ENCODE measurements around the gene VAMP2. TPM values are rescaled to one million over a fixed set of nuclear protein-coding genes. Genes with fewer than 3 reads are reported as not detected.

VAMP2 gene
- total RNA-seq, 1 experiment from 2014 or later = 35.1 TPM

DNA sequence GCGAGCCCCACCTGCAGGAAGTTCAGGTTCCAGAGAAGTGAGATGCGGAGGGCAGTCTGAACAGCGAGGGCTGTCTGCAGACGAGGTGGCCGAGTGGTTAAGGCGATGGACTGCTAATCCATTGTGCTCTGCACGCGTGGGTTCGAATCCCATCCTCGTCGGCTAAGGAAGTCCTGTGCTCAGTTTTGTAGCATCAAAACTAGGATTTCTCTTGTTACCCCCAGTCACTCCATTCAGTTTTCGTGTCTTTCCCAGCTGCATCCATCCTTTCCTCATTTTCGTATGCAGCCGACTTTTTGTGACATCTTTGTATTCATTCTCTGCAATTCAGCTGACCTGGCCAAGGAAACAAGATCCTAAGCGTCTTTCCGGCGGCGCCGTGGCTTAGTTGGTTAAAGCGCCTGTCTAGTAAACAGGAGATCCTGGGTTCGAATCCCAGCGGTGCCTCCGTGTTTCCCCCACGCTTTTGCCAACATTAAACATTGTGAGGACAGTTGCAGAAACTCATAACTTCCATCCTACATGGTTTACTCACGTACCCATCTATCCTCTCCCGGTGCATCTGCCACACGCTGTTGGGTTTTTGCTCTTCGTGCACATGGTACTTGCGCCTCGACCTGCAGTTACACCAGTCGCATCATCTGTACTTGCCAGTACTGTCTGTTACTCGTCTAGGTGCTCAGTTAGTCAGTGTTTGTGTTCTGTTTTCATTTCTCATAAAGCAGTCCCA lies 24.2 kb upstream of the VAMP2 start:
- TF ChIP-seq, protein P1, sequence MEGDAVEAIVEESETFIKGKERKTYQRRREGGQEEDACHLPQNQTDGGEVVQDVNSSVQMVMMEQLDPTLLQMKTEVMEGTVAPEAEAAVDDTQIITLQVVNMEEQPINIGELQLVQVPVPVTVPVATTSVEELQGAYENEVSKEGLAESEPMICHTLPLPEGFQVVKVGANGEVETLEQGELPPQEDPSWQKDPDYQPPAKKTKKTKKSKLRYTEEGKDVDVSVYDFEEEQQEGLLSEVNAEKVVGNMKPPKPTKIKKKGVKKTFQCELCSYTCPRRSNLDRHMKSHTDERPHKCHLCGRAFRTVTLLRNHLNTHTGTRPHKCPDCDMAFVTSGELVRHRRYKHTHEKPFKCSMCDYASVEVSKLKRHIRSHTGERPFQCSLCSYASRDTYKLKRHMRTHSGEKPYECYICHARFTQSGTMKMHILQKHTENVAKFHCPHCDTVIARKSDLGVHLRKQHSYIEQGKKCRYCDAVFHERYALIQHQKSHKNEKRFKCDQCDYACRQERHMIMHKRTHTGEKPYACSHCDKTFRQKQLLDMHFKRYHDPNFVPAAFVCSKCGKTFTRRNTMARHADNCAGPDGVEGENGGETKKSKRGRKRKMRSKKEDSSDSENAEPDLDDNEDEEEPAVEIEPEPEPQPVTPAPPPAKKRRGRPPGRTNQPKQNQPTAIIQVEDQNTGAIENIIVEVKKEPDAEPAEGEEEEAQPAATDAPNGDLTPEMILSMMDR (conservative IDR thresholded peaks at IDR 0.05) = 0 out of 2 replicates have a peak, but pooled peaks have one; percentile 14
- no peak for TF ChIP-seq EZH2 (IDR thresholded peaks at IDR 0.05; ENCODE audit: low read depth)
- peak overlapping the region; percentile 94 for H2AFZ ChIP-seq
- ChIA-PET POLR2A (ENCODE audit: unreplicated experiment) (interaction anchor here (0.5 to 1.4 kb wide), 4 partner anchors 14 to 109 kb away, joined by 6 to 8 read pairs (median 7); partner anchors contain the start of gene SLC25A35), CTCF (interaction anchor here (0.6 to 1.0 kb wide), 3 partner anchors 26 to 197 kb away, joined by 3 to 4 read pairs (median 3); no protein-coding TSS in a partner anchor)
- peak overlapping the region; percentile 86 for H3K27ac ChIP-seq
- intact Hi-C loops (cut with micrococcal nuclease; ENCODE audit: unreplicated experiment) = loop anchor here (1.0 to 10.0 kb wide), 6 partner anchors 30 to 198 kb away; partner anchors contain the start of genes CTC1 and RPL26
- H3K4me1 ChIP-seq (replicated peaks; ENCODE audit: insufficient read depth) = peaks cover 12% of the 10 kb centered on the region
- peaks cover 24% of the 10 kb centered on the region for H3F3A ChIP-seq (ENCODE audit: insufficient read depth, low read depth)
- H4K20me1 ChIP-seq (ENCODE audit: insufficient read depth) = 0 out of 2 replicates have a peak, but pooled peaks cover 3% of the 10 kb centered on the region
- H3K4me2 ChIP-seq = peak overlapping the region; percentile 83
- H3K4me3 ChIP-seq = peak overlapping the region; percentile 82; the same call in 1 of the 2 replicates
- H3K36me3 ChIP-seq (ENCODE audit: low read depth) = no peaks in the 10 kb centered on the region
- no peaks in the 10 kb centered on the region for H3K9me2 ChIP-seq (ENCODE audit: insufficient read depth)
- no peaks in the 10 kb centered on the region for H3K27me3 ChIP-seq (ENCODE audit: insufficient read depth, low read depth)
- no peaks in the 10 kb centered on the region for H3K9me3 ChIP-seq (ENCODE audit: insufficient read depth, low read depth)
- DNase-seq = peak; percentile 84 to 97
- no TSS peak for BruUV-seq (replicated peaks)
- H3K79me2 ChIP-seq (ENCODE audit: low read depth) = peaks cover 11% of the 10 kb centered on the region

DNA sequence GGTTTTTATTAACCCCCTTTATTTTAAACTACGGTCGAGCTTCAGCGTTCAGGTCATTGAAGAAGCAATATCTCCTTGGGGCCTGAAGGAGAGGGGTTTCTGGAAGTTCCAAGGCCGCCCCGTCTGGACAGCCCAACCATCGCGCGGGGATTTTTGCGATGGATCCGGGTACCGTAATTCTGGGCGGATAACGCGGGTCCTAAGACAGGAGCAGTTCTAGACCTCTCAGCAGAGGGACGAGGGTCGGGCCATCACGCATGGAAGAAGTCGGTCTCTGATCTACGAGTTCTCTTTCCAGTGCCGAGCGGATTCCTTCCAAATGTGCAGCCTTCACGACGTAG lies 23.7 kb upstream of the VAMP2 start:
- ChIA-PET POLR2A (ENCODE audit: unreplicated experiment) (interaction anchor here (0.7 to 1.3 kb wide), 4 partner anchors 8 to 109 kb away, joined by 4 to 7 read pairs (median 5); partner anchors contain the start of genes AURKB and SLC25A35), CTCF (interaction anchor here (0.6 kb wide), 1 partner anchor 25 kb away, joined by 3 read pairs; no protein-coding TSS in a partner anchor)
- peaks cover 12% of the 10 kb centered on the region for H3K4me1 ChIP-seq (replicated peaks; ENCODE audit: insufficient read depth)
- H3K9me2 ChIP-seq (ENCODE audit: insufficient read depth) = no peaks in the 10 kb centered on the region
- H3K4me3 ChIP-seq = peak overlapping the region; percentile 82
- 0 out of 2 replicates have a peak, but pooled peaks cover 3% of the 10 kb centered on the region for H4K20me1 ChIP-seq (ENCODE audit: insufficient read depth)
- TF ChIP-seq EZH2 (IDR thresholded peaks at IDR 0.05; ENCODE audit: low read depth) = no peak
- TF ChIP-seq, protein P1 (conservative IDR thresholded peaks at IDR 0.05) = peak; percentile 37; the same call in 1 of the 2 replicates
- peak overlapping the region; percentile 86 for H3K27ac ChIP-seq
- H3K4me2 ChIP-seq = peak overlapping the region; percentile 83
- peaks cover 24% of the 10 kb centered on the region for H3F3A ChIP-seq (ENCODE audit: insufficient read depth, low read depth)
- BruUV-seq (replicated peaks) = no TSS peak
- intact Hi-C loops (cut with micrococcal nuclease; ENCODE audit: unreplicated experiment) = loop anchor here (2.0 to 10.0 kb wide), 2 partner anchors 30 to 198 kb away; partner anchors contain the start of gene RPL26
- H3K36me3 ChIP-seq (ENCODE audit: low read depth) = no peaks in the 10 kb centered on the region
- H3K9me3 ChIP-seq (ENCODE audit: insufficient read depth, low read depth) = no peaks in the 10 kb centered on the region
- peak overlapping the region; percentile 94 for H2AFZ ChIP-seq
- DNase-seq = no peak
- H3K27me3 ChIP-seq (ENCODE audit: insufficient read depth, low read depth) = no peaks in the 10 kb centered on the region
- peaks cover 11% of the 10 kb centered on the region for H3K79me2 ChIP-seq (ENCODE audit: low read depth)

DNA sequence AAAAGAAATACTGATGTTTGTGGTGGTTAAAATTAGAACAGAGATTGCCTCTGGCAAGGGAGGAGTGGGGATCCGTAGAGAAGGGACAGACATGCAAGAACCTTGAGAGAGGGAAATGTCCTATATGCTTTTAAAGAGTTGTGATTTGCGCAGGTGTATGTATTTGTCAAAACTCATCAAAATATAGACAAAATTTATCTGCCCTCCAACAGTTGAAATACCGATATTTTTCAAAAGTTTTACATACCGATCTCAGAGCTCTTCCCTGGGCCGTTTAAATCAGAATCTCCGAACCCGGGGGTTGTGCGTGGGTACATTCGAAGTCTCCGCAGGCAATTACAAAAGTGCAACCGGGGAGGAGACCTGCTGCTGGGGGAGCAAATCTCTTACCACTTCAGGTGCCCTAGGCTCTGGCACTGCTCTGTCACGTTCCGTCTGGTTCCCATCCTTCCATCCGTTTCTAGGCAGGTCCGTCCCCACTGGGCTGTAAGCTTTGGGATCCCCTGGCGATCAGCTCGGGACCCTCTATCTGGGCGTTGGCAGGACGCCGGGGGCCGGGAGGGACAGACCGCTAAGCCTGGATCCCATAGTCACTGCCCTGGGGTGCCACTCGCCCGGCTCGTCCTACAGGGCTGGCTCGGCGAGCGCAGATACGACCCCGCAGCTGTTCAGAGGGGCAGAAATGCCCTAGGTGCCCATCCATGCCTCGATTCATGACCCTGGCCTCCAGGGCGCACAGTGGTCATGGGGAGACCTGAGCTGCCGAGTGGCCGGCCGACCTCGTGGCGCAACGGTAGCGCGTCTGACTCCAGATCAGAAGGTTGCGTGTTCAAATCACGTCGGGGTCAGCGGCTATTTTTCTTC lies 23.1 kb upstream of the VAMP2 start:
- DNase-seq = peak; percentile 46 to 90
- POLR2A ChIA-PET (ENCODE audit: unreplicated experiment) = interaction anchor here (0.7 to 0.8 kb wide), 3 partner anchors 8 to 24 kb away, joined by 4 to 6 read pairs (median 4); partner anchors contain the start of gene AURKB

More for the DNA sequence above, 23.1 kb upstream of the VAMP2 start:
- Histone ChIP-seq H3K36me3 (ENCODE audit: low read depth) (no peaks in the 10 kb centered on the region), H2AFZ (peak overlapping the region; percentile 94), H4K20me1 (ENCODE audit: insufficient read depth) (0 out of 2 replicates have a peak, but pooled peaks cover 3% of the 10 kb centered on the region), H3K27me3 (ENCODE audit: insufficient read depth, low read depth) (no peaks in the 10 kb centered on the region), H3K4me1 (replicated peaks; ENCODE audit: insufficient read depth) (peaks cover 12% of the 10 kb centered on the region), H3K9me2 (ENCODE audit: insufficient read depth) (no peaks in the 10 kb centered on the region), H3K27ac (peak overlapping the region; percentile 86), H3K4me3 (peak overlapping the region; percentile 82), H3F3A (ENCODE audit: insufficient read depth, low read depth) (peaks cover 24% of the 10 kb centered on the region), H3K4me2 (peak overlapping the region; percentile 83), H3K9me3 (ENCODE audit: insufficient read depth, low read depth) (no peaks in the 10 kb centered on the region), H3K79me2 (ENCODE audit: low read depth) (peaks cover 11% of the 10 kb centered on the region)
- TF ChIP-seq, protein P1 (conservative IDR thresholded peaks at IDR 0.05) = no peak
- TF ChIP-seq EZH2 (IDR thresholded peaks at IDR 0.05; ENCODE audit: low read depth) = no peak
- intact Hi-C loops (cut with micrococcal nuclease; ENCODE audit: unreplicated experiment) = loop anchor here (2.0 to 10.0 kb wide), 2 partner anchors 29 to 199 kb away; partner anchors contain the start of gene RPL26
- CTCF ChIA-PET = interaction anchor here (0.6 kb wide), 1 partner anchor 25 kb away, joined by 3 read pairs; no protein-coding TSS in a partner anchor
- BruUV-seq (replicated peaks) = no TSS peak

Data from PC-9 (cell line).